Endothelial cell of umbilical vein (primary cell): ENCODE measurements around the gene CHRNA9. TPM values are rescaled to one million over a fixed set of nuclear protein-coding genes. Genes with fewer than 3 reads are reported as not detected.

Experiments
- BruUV-seq: library from RNA; stranded (reverse); fragments of 400-500 nt; replicated peaks from 2 replicates; lab custom pipeline; 2021; lab: Mats Ljungman, UMichigan
- CTCF ChIA-PET: fragments of 300-600, 350-600 bp; sonication (Branson Sonifier 250); formaldehyde crosslinking; loops from one replicate; lab custom pipeline; 2021; ENCODE audit warnings: antibody characterized with exemption, inconsistent platforms; lab: Charles Lee
- POLR2A ChIA-PET: fragments of 300-600, 350-600 bp; sonication (Branson Sonifier 250); formaldehyde crosslinking; loops from one replicate; lab custom pipeline; 2021; ENCODE audit warnings: antibody characterized with exemption, inconsistent platforms; lab: Charles Lee
- DNase-seq: peaks from one replicate; pipeline ENCODE4 v3.0.0-alpha.2; 2011; ENCODE audit warnings: low read depth, low spot score
- FAIRE-seq: peaks from 2 replicates; lab custom pipeline; 2011; peaks lifted over from hg19 to GRCh38; lab: Jason Lieb, UNC
- H2AFZ ChIP-seq: 2 replicates; pipeline ENCODE4 v1.6.0; 2012; ENCODE audit warnings: low read depth, low read length, control low read depth, inconsistent platforms
- H3K27ac ChIP-seq: 2 replicates; pipeline ENCODE4 v1.5.1; 2011; ENCODE audit warnings: low read depth, mild to moderate bottlenecking, control low read depth, low read length, moderate library complexity; ENCODE audit not compliant: insufficient read depth
- H3K27me3 ChIP-seq, 2 experiments: 2 replicates each; pipeline versions ENCODE4 v1.6.0 to v1.6.1; 2011; ENCODE audit warnings: low read length in 2 of 2, mixed read lengths in 1 of 2; ENCODE audit not compliant: control insufficient read depth in 2 of 2, insufficient read depth in 2 of 2
- H3K36me3 ChIP-seq, 2 experiments: 2 replicates in 1 of 2; 3 replicates in 1 of 2; pipeline ENCODE4 v1.5.1; 2011; ENCODE audit warnings: low read length in 2 of 2, mild to moderate bottlenecking in 1 of 2, moderate library complexity in 1 of 2; ENCODE audit not compliant: control insufficient read depth in 2 of 2, insufficient read depth in 2 of 2; ENCODE audit errors: extremely low read depth in 1 of 2
- H3K4me1 ChIP-seq: 3 replicates; pipeline ENCODE4 v1.5.1; 2011; ENCODE audit warnings: mild to moderate bottlenecking, low read length; ENCODE audit not compliant: control insufficient read depth, insufficient read depth; ENCODE audit errors: extremely low read depth
- H3K4me2 ChIP-seq: 2 replicates; pipeline ENCODE4 v1.6.1; 2011; ENCODE audit warnings: low read length, control low read depth, mixed read lengths; ENCODE audit not compliant: insufficient read depth
- H3K4me3 ChIP-seq, 3 experiments: fragments of 200-600 bp in 1 of 3; sonication (generic), shearing (Covaris generic) in 1 of 3; replicated peaks in 1 of 3; 2 replicates each; pipeline ENCODE4 v1.5.1; 2011 to 2016; ENCODE audit warnings: control low read depth in 3 of 3, low read length in 3 of 3, mild to moderate bottlenecking in 2 of 3, inconsistent platforms in 1 of 3, low read depth in 1 of 3, moderate library complexity in 1 of 3; ENCODE audit not compliant: insufficient read depth in 1 of 3
- H3K79me2 ChIP-seq: 2 replicates; pipeline ENCODE4 v1.6.0; 2012; ENCODE audit warnings: low read length, inconsistent platforms; ENCODE audit not compliant: control insufficient read depth, insufficient read depth
- H3K9ac ChIP-seq: replicated peaks from 2 replicates; pipeline ENCODE3; 2011; ENCODE audit warnings: low read length, control low read depth; ENCODE audit not compliant: insufficient read depth; ENCODE audit errors: extremely low read depth
- H3K9me1 ChIP-seq: replicated peaks from 3 replicates; pipeline ENCODE4 v1.6.0; 2011; ENCODE audit warnings: mild to moderate bottlenecking, low read length; ENCODE audit not compliant: control insufficient read depth, insufficient read depth; ENCODE audit errors: extremely low read depth
- H3K9me3 ChIP-seq: replicated peaks from 2 replicates; pipeline ENCODE4 v1.5.1; 2012; ENCODE audit warnings: low read length, inconsistent platforms; ENCODE audit not compliant: control insufficient read depth, insufficient read depth
- H4K20me1 ChIP-seq: replicated peaks from 2 replicates; pipeline ENCODE3; 2011; ENCODE audit warnings: mild to moderate bottlenecking, low read length; ENCODE audit not compliant: control insufficient read depth, insufficient read depth; ENCODE audit errors: extremely low read depth
- EZH2 ChIP-seq: IDR thresholded peaks from 2 replicates; pipeline ENCODE4 v1.6.1; 2012; ENCODE audit warnings: borderline replicate concordance, low read depth, mild to moderate bottlenecking, moderate library complexity, low read length, inconsistent platforms; ENCODE audit not compliant: severe bottlenecking
- FOS ChIP-seq: IDR thresholded peaks from 2 replicates; pipeline ENCODE4 v1.6.1; 2011; ENCODE audit warnings: mild to moderate bottlenecking, low read length, moderate library complexity, borderline replicate concordance; ENCODE audit not compliant: insufficient read depth
- GATA2 ChIP-seq: IDR thresholded peaks from 2 replicates; pipeline ENCODE4 v1.7.0; 2011; ENCODE audit warnings: low read depth, mild to moderate bottlenecking, moderate library complexity, mixed read lengths, low read length; ENCODE audit not compliant: insufficient read length, insufficient read depth
- JUN ChIP-seq: IDR thresholded peaks from 2 replicates; pipeline ENCODE4 v1.6.1; 2011; ENCODE audit warnings: borderline replicate concordance, low read depth; ENCODE audit not compliant: insufficient read length, insufficient read depth
- MYC ChIP-seq: IDR thresholded peaks from one replicate; pipeline ENCODE4 v1.6.1; 2011; ENCODE audit warnings: mild to moderate bottlenecking, low read depth, low read length
- POLR2A ChIP-seq: IDR thresholded peaks from 2 replicates; pipeline ENCODE4 v1.6.1; 2012; ENCODE audit warnings: low read depth, mild to moderate bottlenecking, control low read depth, low read length
- POLR2AphosphoS5 ChIP-seq: IDR thresholded peaks from 2 replicates; pipeline ENCODE4 v1.6.1; 2012; ENCODE audit warnings: low read depth, mild to moderate bottlenecking, control low read depth, low read length, moderate library complexity; ENCODE audit not compliant: insufficient read depth
- dilution Hi-C: fragments of 300-500 bp; cut with MboI; formaldehyde crosslinking; loops from one replicate; pipeline ENCODE4 v1.15.0; 2019; ENCODE audit warnings: low sequenced_read_pairs; ENCODE audit not compliant: extremely low pct_ligation_motif_present
- intact Hi-C: fragments of 100-400 bp; cut with micrococcal nuclease; formaldehyde crosslinking; loops from one replicate; pipeline ENCODE4 v1.10.0; 2022
- polyA plus RNA-seq, 4 experiments: library from polyadenylated mRNA; depleted of rRNA in 3 of 4; stranded (reverse) in 3 of 4; unstranded in 1 of 4; fragments of >200 nt; gene quantifications; 2 replicates each; pipeline versions ENCODE4 v1.2.1 to v1.2.3, GENCODE V29; 2011 to 2012; ENCODE audit warnings: missing spikeins in 1 of 4
- total RNA-seq: library from RNA; stranded (reverse); gene quantifications from 2 replicates; pipeline ENCODE4 v1.2.3, GENCODE V29; 2021
- TF ChIP-seq, protein P1 (sequence below), 2 donors: IDR thresholded peaks; 1 replicate in 1 of 2; 2 replicates in 1 of 2; pipeline ENCODE4 v1.5.1; 2011; ENCODE audit warnings: low read length in 2 of 2, mild to moderate bottlenecking in 2 of 2, moderate library complexity in 2 of 2, control low read depth in 1 of 2, inconsistent platforms in 1 of 2, low read depth in 1 of 2; ENCODE audit not compliant: insufficient read depth in 1 of 2; ENCODE audit errors: extremely low read depth in 1 of 2
- TF ChIP-seq, protein P2 (sequence below): IDR thresholded peaks from 2 replicates; pipeline ENCODE4 v1.6.1; 2011; ENCODE audit not compliant: insufficient read depth, insufficient read length

The CHRNA9 gene
- total and polyA plus RNA-seq, 2 donors (not counting 3 experiments of a cell fraction or from before 2014, with no cell fraction given) = not detected

DNA sequence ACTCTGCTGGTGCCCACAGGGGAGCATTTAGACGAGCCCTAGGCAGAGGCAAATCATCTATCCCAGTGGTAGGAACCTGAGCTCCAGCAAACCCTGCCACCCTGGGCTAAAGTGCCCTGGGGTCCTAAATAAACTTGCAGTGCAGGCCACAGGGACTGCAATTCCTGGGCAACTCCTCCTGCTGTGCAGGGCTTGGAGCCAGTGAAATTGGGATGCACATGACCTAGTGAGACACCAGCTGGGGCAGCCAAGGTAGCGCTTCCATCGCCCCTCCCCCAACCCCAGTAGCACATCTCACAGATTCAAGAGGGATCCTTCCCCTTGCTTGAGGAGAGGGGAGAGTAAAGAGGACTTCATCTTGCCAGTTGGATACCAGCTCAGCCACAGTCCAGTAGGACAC is 44.1 kb downstream of the CHRNA9 start:
- POLR2A ChIA-PET = no interaction called here
- Histone ChIP-seq H3K4me1 (no peaks in the 10 kb centered on the region), H3K27me3 (peaks cover 0 to 3% of the 10 kb centered on the region in 2 experiments), H2AFZ (no peak overlapping the region), H3K79me2 (no peaks in the 10 kb centered on the region), H3K4me2 (no peak overlapping the region), H3K9me1 (no peaks in the 10 kb centered on the region), H3K4me3 (no peak overlapping the region), H4K20me1 (no peaks in the 10 kb centered on the region), H3K9me3 (no peaks in the 10 kb centered on the region), H3K36me3 (no peaks in the 10 kb centered on the region), H3K9ac (no peak overlapping the region), H3K27ac (no peak overlapping the region)
- intact Hi-C loops = no loop called here
- CTCF ChIA-PET = no interaction called here
- BruUV-seq = no TSS peak
- dilution Hi-C loops = no loop called here
- TF ChIP-seq, protein P1, sequence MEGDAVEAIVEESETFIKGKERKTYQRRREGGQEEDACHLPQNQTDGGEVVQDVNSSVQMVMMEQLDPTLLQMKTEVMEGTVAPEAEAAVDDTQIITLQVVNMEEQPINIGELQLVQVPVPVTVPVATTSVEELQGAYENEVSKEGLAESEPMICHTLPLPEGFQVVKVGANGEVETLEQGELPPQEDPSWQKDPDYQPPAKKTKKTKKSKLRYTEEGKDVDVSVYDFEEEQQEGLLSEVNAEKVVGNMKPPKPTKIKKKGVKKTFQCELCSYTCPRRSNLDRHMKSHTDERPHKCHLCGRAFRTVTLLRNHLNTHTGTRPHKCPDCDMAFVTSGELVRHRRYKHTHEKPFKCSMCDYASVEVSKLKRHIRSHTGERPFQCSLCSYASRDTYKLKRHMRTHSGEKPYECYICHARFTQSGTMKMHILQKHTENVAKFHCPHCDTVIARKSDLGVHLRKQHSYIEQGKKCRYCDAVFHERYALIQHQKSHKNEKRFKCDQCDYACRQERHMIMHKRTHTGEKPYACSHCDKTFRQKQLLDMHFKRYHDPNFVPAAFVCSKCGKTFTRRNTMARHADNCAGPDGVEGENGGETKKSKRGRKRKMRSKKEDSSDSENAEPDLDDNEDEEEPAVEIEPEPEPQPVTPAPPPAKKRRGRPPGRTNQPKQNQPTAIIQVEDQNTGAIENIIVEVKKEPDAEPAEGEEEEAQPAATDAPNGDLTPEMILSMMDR (IDR thresholded peaks at IDR 0.05; ENCODE audit: extremely low read depth in 1 of 2, insufficient read depth in 1 of 2, low read depth in 1 of 2, low read length in 2 of 2) = no peak
- no peak for TF ChIP-seq MYC
- no peak for TF ChIP-seq POLR2A
- TF ChIP-seq GATA2 = no peak
- no peak for TF ChIP-seq EZH2
- no peak for TF ChIP-seq POLR2AphosphoS5
- no peak for TF ChIP-seq JUN
- TF ChIP-seq, protein P2, sequence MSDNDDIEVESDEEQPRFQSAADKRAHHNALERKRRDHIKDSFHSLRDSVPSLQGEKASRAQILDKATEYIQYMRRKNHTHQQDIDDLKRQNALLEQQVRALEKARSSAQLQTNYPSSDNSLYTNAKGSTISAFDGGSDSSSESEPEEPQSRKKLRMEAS = no peak
- no peak for TF ChIP-seq FOS
- DNase-seq = no peak
- FAIRE-seq = no peak
